Fibroblast of pulmonary artery (primary cell): ENCODE results near the gene CPT1C.
A peak's percentile ranks its signal among the peaks of the same experiment; 100 is the strongest.

Source experiments
- DNase-seq: peaks from one replicate; pipeline ENCODE4 v3.0.0-alpha.2; 2010; ENCODE audit warnings: low read depth
- H3K4me3 ChIP-seq: replicated peaks from 2 replicates; pipeline ENCODE4 v1.5.1; 2011; ENCODE audit warnings: low read depth, mild to moderate bottlenecking, control low read depth, low read length, moderate library complexity
- CTCF ChIP-seq: IDR thresholded peaks from 2 replicates; pipeline ENCODE4 v1.5.1; 2011; ENCODE audit warnings: mild to moderate bottlenecking, control low read depth, low read length, inconsistent platforms; ENCODE audit errors: missing control alignments

CPT1C gene

GRCh38 chr19:49746206-49746958, 55.5 kb downstream of the CPT1C start:
- no peak for TF ChIP-seq CTCF
- peak; percentile 46 for DNase-seq
- H3K4me3 ChIP-seq, result no peak overlapping the region

- no peak overlapping the region for H3K4me3 ChIP-seq
- no peak for TF ChIP-seq CTCF
- DNase-seq, result peak; percentile 40
Observed at GRCh38 chr19:49749055-49749716, 58.3 kb downstream of the CPT1C start.

- no peak for TF ChIP-seq CTCF
- no peak for DNase-seq
- no peak overlapping the region for H3K4me3 ChIP-seq
Observed at GRCh38 chr19:49749771-49750170, 58.9 kb downstream of the CPT1C start.

- TF ChIP-seq CTCF, result no peak
- DNase-seq, result no peak
- H3K4me3 ChIP-seq, result no peak overlapping the region
Observed at GRCh38 chr19:49752701-49753100, 61.8 kb downstream of the CPT1C start.

GRCh38 chr19:49755956-49756355, 65.0 kb downstream of the CPT1C start:
- TF ChIP-seq CTCF, result no peak
- H3K4me3 ChIP-seq, result no peak overlapping the region
- DNase-seq, result no peak

GRCh38 chr19:49758292-49758691, 67.4 kb downstream of the CPT1C start:
- H3K4me3 ChIP-seq, result no peak overlapping the region
- TF ChIP-seq CTCF, result no peak
- DNase-seq, result peak; percentile 66
